ENCODE results near the gene AFAP1L2.

The AFAP1L2 gene

GRCh38 chr10:114389426-114389825 is 14.9 kb downstream of the AFAP1L2 start:
- peak; percentile 74 for DNase-seq (ENCODE audit: low read depth)

GRCh38 chr10:114388275-114388674 is 16.0 kb downstream of the AFAP1L2 start:
- DNase-seq (ENCODE audit: low read depth), result no peak

- DNase-seq (ENCODE audit: low read depth), result no peak
Observed at GRCh38 chr10:114387784-114388183, 16.5 kb downstream of the AFAP1L2 start.

- no peak for DNase-seq (ENCODE audit: low read depth)
Observed at GRCh38 chr10:114386452-114386851, 17.9 kb downstream of the AFAP1L2 start.

- no peak for DNase-seq (ENCODE audit: low read depth)
Observed at GRCh38 chr10:114385557-114385956, 18.7 kb downstream of the AFAP1L2 start.

- DNase-seq (ENCODE audit: low read depth), result no peak
Observed at GRCh38 chr10:114384601-114385000, 19.7 kb downstream of the AFAP1L2 start.

- DNase-seq (ENCODE audit: low read depth), result no peak
Observed at GRCh38 chr10:114384181-114384580, 20.1 kb downstream of the AFAP1L2 start.

GRCh38 chr10:114380797-114381196 is 23.5 kb downstream of the AFAP1L2 start:
- no peak for DNase-seq (ENCODE audit: low read depth)

GRCh38 chr10:114380060-114380459 is 24.2 kb downstream of the AFAP1L2 start:
- DNase-seq (ENCODE audit: low read depth), result no peak

GRCh38 chr10:114379631-114380041 is 24.7 kb downstream of the AFAP1L2 start:
- peak; percentile 94 for DNase-seq (ENCODE audit: low read depth)

- peak; percentile 64 for DNase-seq (ENCODE audit: low read depth)
Observed at GRCh38 chr10:114376523-114376922, 27.8 kb downstream of the AFAP1L2 start.

GRCh38 chr10:114375047-114375446 is 29.3 kb downstream of the AFAP1L2 start:
- peak; percentile 90 for DNase-seq (ENCODE audit: low read depth)

GRCh38 chr10:114374053-114374791 is 30.1 kb downstream of the AFAP1L2 start:
- no peak for DNase-seq (ENCODE audit: low read depth)

- DNase-seq (ENCODE audit: low read depth), result no peak
Observed at GRCh38 chr10:114373631-114374030, 30.7 kb downstream of the AFAP1L2 start.

GRCh38 chr10:114372995-114373394 is 31.3 kb downstream of the AFAP1L2 start:
- no peak for DNase-seq (ENCODE audit: low read depth)

GRCh38 chr10:114372179-114372578 is 32.1 kb downstream of the AFAP1L2 start:
- DNase-seq (ENCODE audit: low read depth), result no peak

- DNase-seq (ENCODE audit: low read depth), result no peak
Observed at GRCh38 chr10:114370966-114371365, 33.3 kb downstream of the AFAP1L2 start.

GRCh38 chr10:114370199-114370598 is 34.1 kb downstream of the AFAP1L2 start:
- DNase-seq (ENCODE audit: low read depth), result no peak

GRCh38 chr10:114368057-114368391 is 36.3 kb downstream of the AFAP1L2 start:
- DNase-seq (ENCODE audit: low read depth), result no peak

- peak; percentile 79 for DNase-seq (ENCODE audit: low read depth)
Observed at GRCh38 chr10:114367351-114368056, 36.8 kb downstream of the AFAP1L2 start.

GRCh38 chr10:114364726-114365125 is 39.6 kb downstream of the AFAP1L2 start:
- no peak for DNase-seq (ENCODE audit: low read depth)

- DNase-seq (ENCODE audit: low read depth), result no peak
Observed at GRCh38 chr10:114363745-114364454, 40.4 kb downstream of the AFAP1L2 start.

GRCh38 chr10:114362826-114363355 is 41.4 kb downstream of the AFAP1L2 start:
- DNase-seq (ENCODE audit: low read depth), result no peak
